B cell (primary cell): Measurements from ENCODE around the gene SLC35A3.

Source experiments
- CTCF ChIP-seq: fragments of 200-600 bp; IDR thresholded peaks from one replicate; pipeline ENCODE4 v1.8.0; 2022; ENCODE audit warnings: antibody characterized with exemption, mild to moderate bottlenecking
- EZH2 ChIP-seq: IDR thresholded peaks from 2 replicates; pipeline ENCODE4 v1.6.1; 2012; ENCODE audit warnings: borderline replicate concordance, low read depth, mild to moderate bottlenecking, moderate library complexity, low read length; ENCODE audit not compliant: insufficient read depth, poor library complexity, severe bottlenecking

DNA sequence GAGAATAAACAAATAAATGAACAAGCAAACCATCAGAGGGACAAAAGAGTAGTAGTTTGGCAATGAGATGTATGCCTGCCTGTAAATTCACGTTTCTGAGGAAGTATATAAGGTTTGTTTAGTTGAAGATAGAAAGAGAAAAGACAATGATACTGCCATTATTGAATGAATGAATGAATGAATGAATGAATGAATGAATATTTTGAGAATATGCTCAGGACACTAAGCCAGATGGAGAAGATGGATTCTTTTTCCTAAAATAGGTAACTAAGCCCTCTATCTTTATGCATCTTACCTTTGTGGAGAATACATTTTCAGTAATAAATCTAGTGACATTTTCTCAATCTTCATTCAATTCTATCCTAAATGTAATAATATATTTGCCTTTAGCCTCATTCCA lies 49.4 kb downstream of the SLC35A3 start:
- TF ChIP-seq EZH2 (no peak), CTCF (no peak)
